WTC11 (cell line): ENCODE data around the gene NT5DC1. TPM values are rescaled to one million over a fixed set of nuclear protein-coding genes. Genes with fewer than 3 reads are reported as not detected.

ENCODE experiments used
- ATAC-seq: fragments of 200-7000 bp; cut with Tn5 transposase; 2 replicates; pipeline ENCODE4 v1.10.0; 2021; ENCODE audit warnings: mild to moderate bottlenecking, moderate library complexity
- CTCF ChIA-PET: fragments of 300-600 bp; sonication (Branson Sonifier 250); formaldehyde crosslinking; loops from one replicate; lab custom pipeline; 2021; ENCODE audit warnings: antibody characterized with exemption; lab: Charles Lee
- POLR2A ChIA-PET: fragments of 350-600 bp; sonication (Branson Sonifier 250); formaldehyde crosslinking; loops from one replicate; lab custom pipeline; 2021; ENCODE audit warnings: antibody characterized with exemption; lab: Charles Lee
- DNase-seq: peaks from one replicate; pipeline ENCODE4 v3.0.0; 2021; ENCODE audit warnings: low spot score
- H3K27ac Mint-ChIP-seq: 2 replicates; pipeline ENCODE4 v1.8.0; 2021; ENCODE audit warnings: mixed read lengths
- H3K27me3 Mint-ChIP-seq: 2 replicates; pipeline ENCODE4 v1.8.0; 2021; ENCODE audit warnings: low read depth, mild to moderate bottlenecking, moderate library complexity, mixed read lengths
- H3K36me3 Mint-ChIP-seq: 2 replicates; pipeline ENCODE4 v1.8.0; 2021; ENCODE audit warnings: mixed read lengths
- H3K4me1 Mint-ChIP-seq: 2 replicates; pipeline ENCODE4 v1.8.0; 2022; ENCODE audit warnings: mixed read lengths
- H3K4me3 Mint-ChIP-seq: 2 replicates; pipeline ENCODE4 v1.8.0; 2021; ENCODE audit warnings: mild to moderate bottlenecking, moderate library complexity, mixed read lengths
- H3K9me3 Mint-ChIP-seq: 2 replicates; pipeline ENCODE4 v1.8.0; 2021; ENCODE audit warnings: mixed read lengths
- KAT7 ChIP-seq: sonication (generic); formaldehyde crosslinking; IDR thresholded peaks from 2 replicates; pipeline ENCODE4 v1.8.1; 2023; ENCODE audit warnings: missing genetic modification reagents, mild to moderate bottlenecking, borderline replicate concordance
- NFATC4 ChIP-seq: fragments of 250-450 bp; sonication (Bioruptor Pico); IDR thresholded peaks from 2 replicates; pipeline ENCODE4 v1.9.0; 2021; ENCODE audit warnings: mild to moderate bottlenecking
- NFE2L1 ChIP-seq: sonication (generic); formaldehyde crosslinking; IDR thresholded peaks from 2 replicates; pipeline ENCODE4 v1.8.1; 2023; ENCODE audit warnings: missing genetic modification reagents
- NFYB ChIP-seq: sonication (generic); formaldehyde crosslinking; conservative IDR thresholded peaks from 2 replicates; pipeline ENCODE4 v1.8.0; 2022; ENCODE audit warnings: low read depth, missing genetic modification reagents
- ZBTB21 ChIP-seq: sonication (generic); formaldehyde crosslinking; IDR thresholded peaks from 2 replicates; pipeline ENCODE4 v1.8.1; 2023; ENCODE audit warnings: mild to moderate bottlenecking, missing genetic modification reagents, borderline replicate concordance
- total RNA-seq: library from RNA; stranded (reverse); gene quantifications from 3 replicates; pipeline ENCODE4 v1.2.3, GENCODE V29; 2021
- TF ChIP-seq, protein P1 (sequence below): sonication (generic); formaldehyde crosslinking; IDR thresholded peaks from 2 replicates; pipeline ENCODE4 v1.8.1; 2023; ENCODE audit warnings: mild to moderate bottlenecking, moderate library complexity, missing genetic modification reagents
- TF ChIP-seq, protein P2 (sequence below): sonication (generic); formaldehyde crosslinking; IDR thresholded peaks from 2 replicates; pipeline ENCODE4 v1.8.1; 2022; ENCODE audit warnings: mild to moderate bottlenecking, moderate library complexity, missing genetic modification reagents
- TF ChIP-seq, protein P3 (sequence below): sonication (generic); formaldehyde crosslinking; conservative IDR thresholded peaks from 2 replicates; pipeline ENCODE4 v1.8.1; 2023; ENCODE audit warnings: mild to moderate bottlenecking, low read depth, missing genetic modification reagents, moderate library complexity
- TF ChIP-seq, protein P4 (sequence below): fragments of 200-600 bp; IDR thresholded peaks from 2 replicates; pipeline ENCODE4 v1.8.0; 2022; ENCODE audit warnings: antibody characterized with exemption

Gene NT5DC1
- total RNA-seq, 1 experiment from 2014 or later: 67.9 TPM

- TF ChIP-seq NFE2L1 (CRISPR knock-in tag): no peak
- no peak for TF ChIP-seq NFATC4 (CRISPR knock-in tag)
- TF ChIP-seq, protein P1, sequence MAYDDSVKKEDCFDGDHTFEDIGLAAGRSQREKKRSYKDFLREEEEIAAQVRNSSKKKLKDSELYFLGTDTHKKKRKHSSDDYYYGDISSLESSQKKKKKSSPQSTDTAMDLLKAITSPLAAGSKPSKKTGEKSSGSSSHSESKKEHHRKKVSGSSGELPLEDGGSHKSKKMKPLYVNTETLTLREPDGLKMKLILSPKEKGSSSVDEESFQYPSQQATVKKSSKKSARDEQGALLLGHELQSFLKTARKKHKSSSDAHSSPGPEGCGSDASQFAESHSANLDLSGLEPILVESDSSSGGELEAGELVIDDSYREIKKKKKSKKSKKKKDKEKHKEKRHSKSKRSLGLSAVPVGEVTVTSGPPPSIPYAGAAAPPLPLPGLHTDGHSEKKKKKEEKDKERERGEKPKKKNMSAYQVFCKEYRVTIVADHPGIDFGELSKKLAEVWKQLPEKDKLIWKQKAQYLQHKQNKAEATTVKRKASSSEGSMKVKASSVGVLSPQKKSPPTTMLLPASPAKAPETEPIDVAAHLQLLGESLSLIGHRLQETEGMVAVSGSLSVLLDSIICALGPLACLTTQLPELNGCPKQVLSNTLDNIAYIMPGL: no peak
- no peak for TF ChIP-seq KAT7 (CRISPR knock-in tag)
- TF ChIP-seq, protein P2, sequence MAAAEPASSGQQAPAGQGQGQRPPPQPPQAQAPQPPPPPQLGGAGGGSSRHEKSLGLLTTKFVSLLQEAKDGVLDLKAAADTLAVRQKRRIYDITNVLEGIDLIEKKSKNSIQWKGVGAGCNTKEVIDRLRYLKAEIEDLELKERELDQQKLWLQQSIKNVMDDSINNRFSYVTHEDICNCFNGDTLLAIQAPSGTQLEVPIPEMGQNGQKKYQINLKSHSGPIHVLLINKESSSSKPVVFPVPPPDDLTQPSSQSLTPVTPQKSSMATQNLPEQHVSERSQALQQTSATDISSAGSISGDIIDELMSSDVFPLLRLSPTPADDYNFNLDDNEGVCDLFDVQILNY (CRISPR knock-in tag): no peak
Measured at GRCh38 chr6:116215414-116215813, 114.8 kb downstream of the NT5DC1 start (continued).

DNA sequence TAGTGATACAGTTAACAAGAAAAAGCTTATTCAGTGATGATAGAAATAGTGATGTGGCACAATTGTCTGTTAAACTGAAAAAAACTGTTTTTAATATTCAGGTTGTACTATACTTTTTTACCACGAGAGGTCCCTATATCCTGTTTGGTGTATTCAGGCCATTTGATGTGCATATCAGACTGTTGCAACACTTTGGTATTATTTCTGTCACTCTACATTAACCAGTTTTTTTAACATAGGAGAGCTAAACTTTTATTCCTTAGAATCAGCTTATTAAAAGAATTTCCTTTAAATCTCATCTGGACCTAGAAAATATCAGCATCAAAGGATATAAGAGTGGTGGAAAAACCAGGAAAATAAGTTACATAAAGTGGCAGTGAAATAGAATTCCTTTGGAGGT is 116.4 kb downstream of the NT5DC1 start:
- POLR2A ChIA-PET: no interaction called here
- no peaks in the 10 kb centered on the region for H3K4me1 Mint-ChIP-seq
- peak; percentile 63 for ATAC-seq

DNA sequence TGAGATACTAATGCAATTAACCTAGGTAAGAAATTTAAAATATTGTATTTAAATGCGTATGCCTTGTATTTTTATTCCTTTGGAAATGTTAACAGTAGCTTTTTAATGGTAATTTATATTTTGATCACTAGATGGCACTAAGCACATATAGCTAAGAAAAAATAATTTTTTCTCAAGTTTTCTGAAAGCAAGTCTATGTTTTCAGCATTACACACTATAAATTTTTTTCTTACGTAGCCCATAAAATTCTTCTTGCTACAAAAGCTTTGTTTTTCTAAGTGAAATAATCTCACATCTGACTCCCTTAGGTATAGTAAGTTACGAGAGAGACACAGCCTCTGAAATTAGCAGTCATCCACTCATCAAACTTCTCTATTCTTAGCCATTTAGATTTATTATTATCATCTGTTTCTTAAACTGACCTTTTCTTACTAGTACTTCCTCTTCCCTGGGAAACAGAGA is 117.5 kb downstream of the NT5DC1 start:
- no peak for ATAC-seq
- ChIA-PET CTCF (interaction anchor here (0.6 to 3.1 kb wide), 29 partner anchors 9 to 398 kb away, joined by 3 to 27 read pairs (median 4); partner anchors contain the start of genes CALHM5, FRK, RSPH4A and RWDD1), POLR2A (interaction anchor here (1.2 kb wide), 1 partner anchor 36 kb away, joined by 3 read pairs; the partner anchor contains the start of gene TSPYL4)
- Mint-ChIP-seq H3K9me3 (no peaks in the 10 kb centered on the region), H3K27me3 (no peaks in the 10 kb centered on the region), H3K4me3 (no peak overlapping the region), H3K27ac (no peak overlapping the region), H3K36me3 (peaks cover under 1% of the 10 kb centered on the region; the same call in 1 of the 2 replicates), H3K4me1 (peaks cover 8% of the 10 kb centered on the region)
- TF ChIP-seq, protein P3, sequence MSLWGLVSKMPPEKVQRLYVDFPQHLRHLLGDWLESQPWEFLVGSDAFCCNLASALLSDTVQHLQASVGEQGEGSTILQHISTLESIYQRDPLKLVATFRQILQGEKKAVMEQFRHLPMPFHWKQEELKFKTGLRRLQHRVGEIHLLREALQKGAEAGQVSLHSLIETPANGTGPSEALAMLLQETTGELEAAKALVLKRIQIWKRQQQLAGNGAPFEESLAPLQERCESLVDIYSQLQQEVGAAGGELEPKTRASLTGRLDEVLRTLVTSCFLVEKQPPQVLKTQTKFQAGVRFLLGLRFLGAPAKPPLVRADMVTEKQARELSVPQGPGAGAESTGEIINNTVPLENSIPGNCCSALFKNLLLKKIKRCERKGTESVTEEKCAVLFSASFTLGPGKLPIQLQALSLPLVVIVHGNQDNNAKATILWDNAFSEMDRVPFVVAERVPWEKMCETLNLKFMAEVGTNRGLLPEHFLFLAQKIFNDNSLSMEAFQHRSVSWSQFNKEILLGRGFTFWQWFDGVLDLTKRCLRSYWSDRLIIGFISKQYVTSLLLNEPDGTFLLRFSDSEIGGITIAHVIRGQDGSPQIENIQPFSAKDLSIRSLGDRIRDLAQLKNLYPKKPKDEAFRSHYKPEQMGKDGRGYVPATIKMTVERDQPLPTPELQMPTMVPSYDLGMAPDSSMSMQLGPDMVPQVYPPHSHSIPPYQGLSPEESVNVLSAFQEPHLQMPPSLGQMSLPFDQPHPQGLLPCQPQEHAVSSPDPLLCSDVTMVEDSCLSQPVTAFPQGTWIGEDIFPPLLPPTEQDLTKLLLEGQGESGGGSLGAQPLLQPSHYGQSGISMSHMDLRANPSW (CRISPR knock-in tag): no peak
- TF ChIP-seq, protein P4, sequence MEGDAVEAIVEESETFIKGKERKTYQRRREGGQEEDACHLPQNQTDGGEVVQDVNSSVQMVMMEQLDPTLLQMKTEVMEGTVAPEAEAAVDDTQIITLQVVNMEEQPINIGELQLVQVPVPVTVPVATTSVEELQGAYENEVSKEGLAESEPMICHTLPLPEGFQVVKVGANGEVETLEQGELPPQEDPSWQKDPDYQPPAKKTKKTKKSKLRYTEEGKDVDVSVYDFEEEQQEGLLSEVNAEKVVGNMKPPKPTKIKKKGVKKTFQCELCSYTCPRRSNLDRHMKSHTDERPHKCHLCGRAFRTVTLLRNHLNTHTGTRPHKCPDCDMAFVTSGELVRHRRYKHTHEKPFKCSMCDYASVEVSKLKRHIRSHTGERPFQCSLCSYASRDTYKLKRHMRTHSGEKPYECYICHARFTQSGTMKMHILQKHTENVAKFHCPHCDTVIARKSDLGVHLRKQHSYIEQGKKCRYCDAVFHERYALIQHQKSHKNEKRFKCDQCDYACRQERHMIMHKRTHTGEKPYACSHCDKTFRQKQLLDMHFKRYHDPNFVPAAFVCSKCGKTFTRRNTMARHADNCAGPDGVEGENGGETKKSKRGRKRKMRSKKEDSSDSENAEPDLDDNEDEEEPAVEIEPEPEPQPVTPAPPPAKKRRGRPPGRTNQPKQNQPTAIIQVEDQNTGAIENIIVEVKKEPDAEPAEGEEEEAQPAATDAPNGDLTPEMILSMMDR: 0 out of 2 replicates have a peak, but pooled peaks have one; percentile 8
- DNase-seq: no peak

More for the DNA sequence above, 116.4 kb downstream of the NT5DC1 start:
- TF ChIP-seq NFYB (CRISPR knock-in tag) (no peak), ZBTB21 (CRISPR knock-in tag) (no peak)
- TF ChIP-seq, protein P4: peak; percentile 52
- no peak overlapping the region for H3K4me3 Mint-ChIP-seq
- DNase-seq: no peak
- no peaks in the 10 kb centered on the region for H3K9me3 Mint-ChIP-seq
- no peaks in the 10 kb centered on the region; the same call in 1 of the 2 replicates for H3K36me3 Mint-ChIP-seq
- CTCF ChIA-PET: interaction anchor here (0.8 to 2.5 kb wide), 9 partner anchors 8 to 317 kb away, joined by 3 to 11 read pairs (median 4); no protein-coding TSS in a partner anchor
- no peak overlapping the region for H3K27ac Mint-ChIP-seq
- no peaks in the 10 kb centered on the region for H3K27me3 Mint-ChIP-seq
